ENCODE results near the gene GNAT3. TPM values are rescaled to one million over a fixed set of nuclear protein-coding genes. Genes with fewer than 3 reads are reported as not detected.

GNAT3 gene
- total RNA-seq, 1 donor from 2014 or later, result not detected

- H3K4me1 Mint-ChIP-seq, result peaks cover 7% of the 10 kb centered on the region
- H3K9me3 Mint-ChIP-seq, result peaks cover 2% of the 10 kb centered on the region
- no peaks in the 10 kb centered on the region for H3K27me3 Mint-ChIP-seq (ENCODE audit: low read depth)
- no peak overlapping the region for H3K27ac Mint-ChIP-seq (ENCODE audit: unreplicated experiment)
- no peak overlapping the region for H3K4me3 Mint-ChIP-seq
- no peak for DNase-seq (ENCODE audit: low read depth, low spot score)
- H3K36me3 Mint-ChIP-seq (ENCODE audit: low read depth), result no peaks in the 10 kb centered on the region
- no peak for TF ChIP-seq CTCF (conservative IDR thresholded peaks at IDR 0.05)
These were observed 98.4 kb downstream of the GNAT3 start for GRCh38 chr7:80413383-80413945.

GRCh38 chr7:80412842-80413241, 99.0 kb downstream of the GNAT3 start:
- H3K27me3 Mint-ChIP-seq (ENCODE audit: low read depth), result no peaks in the 10 kb centered on the region
- H3K9me3 Mint-ChIP-seq, result peaks cover 2% of the 10 kb centered on the region
- H3K4me1 Mint-ChIP-seq, result peaks cover 7% of the 10 kb centered on the region
- H3K36me3 Mint-ChIP-seq (ENCODE audit: low read depth), result no peaks in the 10 kb centered on the region
- DNase-seq (ENCODE audit: low read depth, low spot score), result no peak
- TF ChIP-seq CTCF (conservative IDR thresholded peaks at IDR 0.05), result no peak
- H3K27ac Mint-ChIP-seq (ENCODE audit: unreplicated experiment), result no peak overlapping the region
- no peak overlapping the region for H3K4me3 Mint-ChIP-seq

- Mint-ChIP-seq H3K4me3 (no peak overlapping the region), H3K9me3 (peaks cover 5% of the 10 kb centered on the region), H3K27me3 (ENCODE audit: low read depth) (no peaks in the 10 kb centered on the region), H3K27ac (ENCODE audit: unreplicated experiment) (no peak overlapping the region), H3K36me3 (ENCODE audit: low read depth) (no peaks in the 10 kb centered on the region), H3K4me1 (peaks cover 7% of the 10 kb centered on the region)
- no peak for DNase-seq (ENCODE audit: low read depth, low spot score)
- TF ChIP-seq CTCF (conservative IDR thresholded peaks at IDR 0.05), result no peak
These were observed 100.2 kb downstream of the GNAT3 start for GRCh38 chr7:80411621-80412020.

- no peak overlapping the region for H3K27ac Mint-ChIP-seq (ENCODE audit: unreplicated experiment)
- no peaks in the 10 kb centered on the region for H3K36me3 Mint-ChIP-seq (ENCODE audit: low read depth)
- no peak overlapping the region for H3K4me3 Mint-ChIP-seq
- H3K27me3 Mint-ChIP-seq (ENCODE audit: low read depth), result no peaks in the 10 kb centered on the region
- DNase-seq (ENCODE audit: low read depth, low spot score), result no peak
- peaks cover 7% of the 10 kb centered on the region for H3K4me1 Mint-ChIP-seq
- TF ChIP-seq CTCF (conservative IDR thresholded peaks at IDR 0.05), result no peak
- H3K9me3 Mint-ChIP-seq, result peaks cover 5% of the 10 kb centered on the region
These were observed 101.8 kb downstream of the GNAT3 start for GRCh38 chr7:80410081-80410480.

Other genes with a start within 250 kb of the GNAT3 start
- 0.23 and 0.40 TPM in 2 replicates for gene CD36, start 126.6 kb upstream of the GNAT3 start, total RNA-seq